GM19468 (cell line): ENCODE measurements around the gene PLEKHG4B.

Experiments
- ATAC-seq: cut with Tn5 transposase; IDR thresholded peaks from one replicate; pipeline ENCODE4 v1.9.1; 2021; ENCODE audit warnings: mild to moderate bottlenecking, moderate library complexity, moderate number of reproducible peaks; ENCODE audit not compliant: unreplicated experiment; ENCODE audit errors: extremely low read depth

PLEKHG4B gene

DNA sequence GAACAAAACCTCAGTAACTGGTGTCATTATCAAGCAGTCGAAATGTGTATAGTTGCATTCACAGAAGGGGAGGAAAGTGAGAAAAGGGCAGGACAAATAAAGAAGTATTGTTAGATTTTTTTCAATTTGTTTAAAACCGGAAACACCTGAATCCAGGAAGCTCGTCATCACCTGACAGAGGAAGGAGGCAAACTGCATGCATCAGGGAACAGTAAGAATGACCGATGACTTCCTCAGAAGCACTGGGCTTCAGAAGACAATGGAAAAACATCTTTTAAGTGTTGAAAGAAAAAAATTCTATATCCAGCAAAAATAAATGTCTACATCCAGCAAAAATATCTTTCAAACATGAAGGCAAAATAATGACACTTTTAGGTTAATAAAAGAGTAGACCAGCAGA, 29.5 kb downstream of the PLEKHG4B start:
- no peak for ATAC-seq

DNA sequence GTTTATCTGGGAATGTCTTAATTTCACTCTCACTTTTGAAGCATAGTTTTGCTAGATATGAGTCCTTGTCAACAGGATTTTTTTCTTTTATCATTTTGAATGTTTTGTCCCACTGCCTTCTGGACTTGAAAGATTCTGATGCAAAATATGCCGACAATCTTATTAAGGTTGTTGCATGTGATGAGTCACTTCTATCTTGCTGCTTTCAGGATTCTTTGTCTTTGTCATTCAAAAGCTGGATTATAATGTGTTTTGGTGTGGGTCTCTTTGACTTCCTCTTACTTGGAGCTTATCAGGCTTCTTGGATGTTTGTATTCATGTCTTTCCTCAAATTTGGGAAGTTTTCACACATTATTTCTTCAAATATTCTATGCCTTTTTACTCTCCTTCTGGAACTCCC, 33.8 kb downstream of the PLEKHG4B start:
- ATAC-seq = no peak

DNA sequence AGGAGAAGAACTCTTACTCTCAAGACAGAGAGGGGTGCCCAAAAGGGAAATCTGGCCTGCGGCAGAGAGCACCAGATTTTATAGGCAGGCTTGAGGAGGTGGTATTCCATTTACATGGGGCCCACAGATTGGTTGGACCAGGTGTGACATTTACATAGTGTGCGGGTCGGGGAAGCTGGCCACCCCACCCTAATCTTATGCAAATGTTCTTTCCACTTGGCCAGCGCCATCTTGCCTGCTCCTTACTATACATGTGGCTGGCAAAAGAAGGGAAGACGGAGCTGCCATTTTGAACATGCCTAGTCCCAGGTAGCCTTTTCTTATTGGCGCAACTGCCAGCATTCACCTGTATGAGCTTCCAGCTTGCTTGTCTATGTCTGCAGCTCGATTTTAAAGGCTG, 34.8 kb downstream of the PLEKHG4B start:
- ATAC-seq = no peak

DNA sequence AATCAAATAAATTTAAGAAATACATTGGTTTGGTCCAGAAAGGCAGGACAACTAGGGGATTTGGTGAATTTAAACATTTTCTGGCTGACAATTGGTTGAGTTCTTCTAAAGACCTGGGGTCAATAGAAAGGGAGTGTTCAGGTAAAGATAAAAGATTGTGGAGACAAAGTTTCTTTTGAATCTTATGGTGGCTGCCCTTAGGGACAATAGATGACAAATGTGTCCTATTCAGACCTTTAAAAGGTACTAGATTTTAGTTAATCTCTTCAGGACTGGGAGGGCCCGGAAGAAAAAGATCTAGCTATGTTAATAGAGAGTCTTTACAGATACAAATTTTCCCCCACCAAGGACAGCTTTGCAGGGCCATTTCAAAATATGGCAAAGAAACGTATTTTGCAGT, 35.9 kb downstream of the PLEKHG4B start:
- ATAC-seq = no peak

DNA sequence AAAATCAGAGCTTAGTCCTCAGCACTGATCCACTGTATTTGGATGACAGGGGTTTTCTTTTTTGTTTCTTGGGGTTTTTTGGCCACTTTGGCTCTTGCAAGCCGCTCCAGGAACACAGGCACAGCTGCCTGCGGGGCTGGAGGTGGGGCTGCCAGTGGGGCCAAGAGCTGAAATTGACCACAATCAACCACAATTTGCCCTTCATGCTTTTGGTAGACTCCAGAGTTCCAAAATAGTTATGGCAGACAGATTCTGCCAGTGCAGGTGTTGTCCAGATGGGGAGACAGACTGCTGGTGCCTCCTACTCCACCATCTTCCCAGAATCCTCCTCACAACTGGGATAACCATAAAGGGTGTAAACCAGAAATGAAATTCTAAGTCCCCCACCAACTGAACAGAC, 36.5 kb downstream of the PLEKHG4B start:
- no peak for ATAC-seq

DNA sequence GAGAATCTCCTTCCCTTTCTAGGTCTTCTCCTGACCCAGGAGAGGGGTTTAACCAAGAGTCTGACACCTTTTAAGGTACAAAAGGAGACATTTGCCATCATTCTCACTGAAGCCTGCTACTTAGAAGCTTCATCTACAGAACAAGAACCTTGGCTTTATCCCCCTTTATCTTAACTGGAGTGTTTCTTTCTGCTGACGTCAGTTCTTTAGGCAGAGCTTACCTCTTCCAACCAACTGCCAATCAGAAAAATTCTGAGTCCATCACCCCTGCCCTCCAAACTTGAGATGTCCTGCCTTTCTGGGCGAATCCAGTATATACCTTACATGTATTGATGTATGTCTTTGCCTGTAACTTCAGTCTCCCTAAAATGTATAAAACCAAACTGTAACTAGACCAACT, 37.2 kb downstream of the PLEKHG4B start:
- no peak for ATAC-seq

DNA sequence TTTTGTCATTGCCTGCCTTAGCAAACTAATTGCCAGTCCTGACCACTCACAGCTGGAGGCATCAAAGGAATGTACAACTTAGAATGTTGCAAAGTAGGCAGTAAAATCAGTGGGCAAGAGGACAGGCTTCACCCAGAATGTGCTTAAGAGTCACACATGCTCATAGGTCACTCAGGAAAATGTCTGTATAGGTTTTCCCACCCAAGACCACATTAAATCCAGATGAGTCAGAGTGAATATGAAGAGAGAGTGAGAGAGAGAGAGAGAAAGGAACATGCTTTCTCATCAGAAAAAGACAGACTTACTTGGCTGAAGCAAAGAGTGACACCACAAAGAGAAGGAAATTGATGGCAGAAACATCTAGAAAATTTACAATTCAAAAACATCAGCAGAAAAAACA, 37.9 kb downstream of the PLEKHG4B start:
- no peak for ATAC-seq

DNA sequence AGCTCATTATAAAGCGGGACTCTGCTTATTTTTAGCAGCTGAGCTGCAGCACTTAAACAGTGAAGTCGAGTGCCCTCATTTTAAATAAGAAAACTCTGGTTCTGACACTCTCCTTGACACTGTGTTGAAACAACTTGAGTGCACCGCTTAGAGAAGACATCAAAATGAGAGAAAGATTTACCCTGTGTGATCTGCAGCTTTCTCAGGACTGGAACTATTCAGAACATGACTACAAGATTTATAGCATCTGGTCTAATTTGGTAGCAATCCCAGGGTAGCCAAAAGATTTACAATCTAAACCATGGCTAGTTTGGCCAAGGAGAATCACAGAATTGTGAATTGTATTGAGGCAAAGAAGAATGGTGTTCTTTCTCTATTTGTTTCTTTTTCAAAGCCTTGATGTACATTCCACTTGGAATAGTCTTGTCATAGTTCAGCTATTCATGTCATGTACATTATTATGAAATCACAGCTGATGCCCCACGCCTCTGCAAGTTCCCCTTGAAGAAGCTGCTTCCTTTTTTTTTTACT, 38.7 kb downstream of the PLEKHG4B start:
- ATAC-seq = no peak

DNA sequence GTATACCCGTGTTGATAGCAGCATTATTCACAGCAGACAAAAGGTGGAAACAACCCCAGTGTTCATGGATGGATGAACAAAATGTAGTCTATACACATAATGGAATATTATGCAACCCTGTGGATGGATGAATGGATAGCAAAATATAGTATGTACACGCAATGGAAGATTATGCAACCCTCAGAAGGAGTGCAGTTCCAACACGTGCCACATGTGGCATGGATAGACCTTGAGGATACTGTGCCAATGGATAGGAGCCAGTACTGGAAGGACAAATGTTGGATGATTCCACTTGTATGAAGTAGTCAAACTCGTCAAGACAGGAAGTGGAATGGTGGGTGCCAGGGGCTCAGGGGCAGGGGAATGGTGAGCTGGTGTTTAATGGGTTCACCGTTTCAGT, 44.9 kb downstream of the PLEKHG4B start:
- no peak for ATAC-seq

DNA sequence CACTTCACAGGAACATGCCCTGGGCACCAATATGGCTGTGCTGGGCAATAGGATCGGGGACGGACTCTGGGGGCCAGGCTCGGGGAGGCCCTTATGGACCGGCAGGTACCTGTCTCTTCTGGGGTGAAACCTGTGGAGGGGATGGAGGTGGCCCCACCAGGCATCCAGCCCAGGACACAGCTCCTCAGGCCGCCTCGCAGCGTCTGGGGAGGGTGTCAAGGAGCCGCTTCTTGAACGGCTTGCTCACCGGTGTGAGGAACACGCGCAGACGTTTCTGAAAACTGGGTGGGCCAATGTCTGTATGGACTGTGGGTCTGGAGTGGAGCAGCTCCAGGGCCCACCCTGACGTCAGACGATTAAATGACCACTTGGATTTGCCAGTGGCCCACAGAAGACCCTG, 45.8 kb downstream of the PLEKHG4B start:
- no peak for ATAC-seq

DNA sequence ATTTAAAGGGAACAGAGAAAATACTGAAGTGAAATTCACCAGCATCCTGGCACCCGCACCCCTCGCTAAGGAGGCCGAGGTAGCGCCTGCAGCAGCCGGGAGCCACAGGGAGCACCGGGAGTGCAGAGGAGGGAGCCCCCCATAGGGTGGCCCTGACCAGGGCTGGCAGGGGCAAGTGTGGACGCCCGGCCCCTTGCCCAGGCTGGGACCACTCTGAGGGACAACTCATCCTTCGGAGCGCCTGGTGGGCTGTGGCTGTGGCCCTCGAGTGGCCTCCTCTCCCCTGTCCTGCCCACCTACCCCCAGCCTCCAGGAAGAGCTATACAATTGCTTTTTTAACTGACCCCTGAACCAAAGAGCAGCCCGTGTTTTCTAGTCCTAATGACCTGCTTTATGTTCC, 47.0 kb downstream of the PLEKHG4B start:
- ATAC-seq = no peak

DNA sequence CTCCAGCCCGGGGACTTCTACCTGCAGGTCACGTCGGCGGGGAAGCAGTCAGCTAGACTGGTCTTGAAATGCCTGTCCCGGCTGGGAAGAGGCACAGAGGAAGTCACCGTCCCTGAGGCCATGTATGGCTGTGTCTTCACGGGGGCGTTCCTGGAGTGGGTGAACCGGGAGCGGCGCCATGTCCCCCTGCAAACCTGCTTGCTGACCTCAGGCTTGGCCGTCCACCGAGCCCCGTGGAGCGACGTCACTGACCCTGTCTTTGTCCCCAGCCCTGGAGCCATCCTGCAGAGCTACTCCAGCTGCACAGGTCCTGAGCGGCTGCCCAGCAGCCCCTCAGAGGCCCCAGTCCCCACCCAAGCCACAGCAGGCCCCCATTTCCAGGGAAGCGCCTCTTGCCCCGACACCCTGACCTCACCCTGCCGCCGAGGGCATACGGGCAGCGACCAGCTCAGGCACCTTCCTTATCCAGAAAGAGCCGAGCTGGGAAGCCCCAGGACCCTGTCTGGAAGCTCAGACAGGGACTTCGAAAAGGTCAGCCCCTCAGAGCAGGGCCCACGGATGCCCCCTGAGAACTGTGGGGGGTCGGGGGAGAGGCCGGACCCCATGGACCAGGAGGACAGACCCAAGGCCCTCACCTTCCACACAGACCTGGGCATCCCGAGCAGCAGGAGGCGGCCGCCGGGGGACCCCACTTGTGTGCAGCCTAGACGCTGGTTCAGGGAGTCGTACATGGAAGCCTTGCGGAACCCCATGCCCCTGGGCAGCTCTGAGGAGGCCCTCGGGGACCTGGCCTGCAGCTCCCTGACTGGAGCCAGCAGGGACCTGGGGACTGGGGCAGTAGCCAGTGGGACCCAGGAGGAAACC, 47.8 kb downstream of the PLEKHG4B start:
- no peak for ATAC-seq

DNA sequence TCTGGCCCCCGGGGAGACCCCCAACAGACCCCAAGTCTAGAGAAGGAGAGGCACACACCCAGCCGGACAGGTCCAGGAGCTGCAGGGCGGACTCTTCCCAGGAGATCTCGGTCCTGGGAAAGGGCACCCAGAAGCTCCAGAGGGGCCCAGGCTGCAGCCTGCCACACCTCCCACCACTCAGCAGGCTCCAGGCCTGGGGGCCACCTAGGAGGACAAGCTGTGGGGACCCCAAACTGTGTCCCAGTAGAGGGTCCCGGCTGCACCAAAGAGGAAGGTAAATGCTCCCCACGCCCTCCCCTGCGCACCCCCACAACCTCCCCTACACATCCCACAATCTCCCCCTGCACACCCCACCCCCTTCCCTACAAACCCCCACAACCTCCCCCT, 48.5 kb downstream of the PLEKHG4B start:
- ATAC-seq = no peak

DNA sequence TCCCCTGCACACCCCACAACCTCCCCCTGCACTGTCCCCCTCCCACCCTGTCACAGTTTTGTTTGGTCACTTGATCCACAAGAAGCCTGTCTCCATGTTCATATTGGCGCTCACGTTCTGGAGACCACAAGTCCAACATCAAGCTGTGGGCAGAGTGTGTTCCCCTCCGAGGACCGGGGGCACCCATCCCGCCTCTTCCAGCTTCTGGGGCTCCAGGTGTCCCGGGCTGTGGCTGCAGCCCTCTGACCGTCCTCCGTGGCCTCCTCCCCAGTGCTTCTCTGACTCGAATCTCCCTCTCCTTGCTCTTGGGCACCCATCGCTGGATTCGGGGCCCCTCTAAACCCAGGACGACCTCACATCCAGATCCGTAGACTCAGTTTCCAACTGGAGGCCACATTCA, 49.2 kb downstream of the PLEKHG4B start:
- no peak for ATAC-seq

DNA sequence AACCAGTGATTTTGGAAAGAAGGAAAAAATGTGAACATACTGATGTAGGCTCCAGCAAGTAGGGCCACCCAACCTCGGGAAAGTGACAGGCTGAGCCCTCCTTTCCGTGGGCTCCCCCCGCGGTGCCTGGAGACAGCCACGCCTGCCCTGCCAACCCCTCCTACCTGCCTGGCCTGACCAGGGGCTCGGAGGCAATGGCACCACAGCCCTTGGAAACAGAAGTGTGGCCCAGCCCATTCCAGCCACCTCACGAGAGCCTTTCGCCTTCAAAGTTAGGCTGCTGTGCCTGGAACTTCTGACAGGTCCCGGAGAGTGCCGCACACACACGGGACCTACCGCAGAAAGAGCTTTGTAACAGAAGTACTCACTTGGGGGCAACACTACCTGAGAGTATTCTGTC, 49.8 kb downstream of the PLEKHG4B start:
- ATAC-seq = no peak

DNA sequence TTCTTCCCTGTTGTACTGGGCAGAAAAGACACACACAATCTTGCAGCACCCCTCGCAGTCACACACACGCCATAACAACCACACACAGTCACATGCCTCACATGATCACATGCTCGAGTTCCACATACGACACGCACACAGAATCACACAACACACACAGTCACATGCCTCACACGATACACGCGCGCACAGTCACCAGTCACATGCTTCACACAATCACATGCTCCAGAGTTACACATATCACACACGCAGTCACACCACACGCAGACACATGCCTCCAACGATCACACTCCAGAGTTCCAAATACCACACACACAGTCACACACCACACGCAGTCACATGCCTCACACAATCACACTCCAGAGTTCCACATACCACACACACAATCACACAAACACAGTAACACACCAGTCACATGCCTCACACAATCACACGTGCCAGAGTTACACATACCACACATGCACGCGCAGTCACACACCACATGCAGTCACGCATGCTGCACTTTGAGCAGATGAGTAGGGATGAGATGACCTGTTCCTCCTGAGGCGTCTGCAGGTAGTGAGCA, 50.4 kb downstream of the PLEKHG4B start:
- ATAC-seq = no peak

DNA sequence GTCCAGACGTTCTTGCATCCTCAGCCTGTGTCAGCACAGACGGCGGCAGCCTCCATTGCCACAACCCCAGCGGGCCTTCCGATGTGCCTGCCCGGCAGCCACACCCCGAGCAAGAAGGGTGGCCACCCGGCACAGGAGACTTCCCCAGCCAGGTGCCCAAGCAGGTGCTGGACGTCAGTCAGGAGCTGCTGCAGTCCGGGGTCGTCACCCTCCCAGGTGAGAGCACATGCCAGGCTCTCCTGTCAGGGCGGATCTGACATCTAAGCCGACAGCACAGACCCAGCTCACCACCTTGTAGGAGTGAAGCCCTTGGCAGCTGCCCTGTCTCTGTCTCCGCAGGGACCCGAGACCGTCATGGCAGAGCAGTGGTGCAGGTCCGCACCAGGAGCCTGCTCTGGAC, 51.1 kb downstream of the PLEKHG4B start:
- no peak for ATAC-seq

DNA sequence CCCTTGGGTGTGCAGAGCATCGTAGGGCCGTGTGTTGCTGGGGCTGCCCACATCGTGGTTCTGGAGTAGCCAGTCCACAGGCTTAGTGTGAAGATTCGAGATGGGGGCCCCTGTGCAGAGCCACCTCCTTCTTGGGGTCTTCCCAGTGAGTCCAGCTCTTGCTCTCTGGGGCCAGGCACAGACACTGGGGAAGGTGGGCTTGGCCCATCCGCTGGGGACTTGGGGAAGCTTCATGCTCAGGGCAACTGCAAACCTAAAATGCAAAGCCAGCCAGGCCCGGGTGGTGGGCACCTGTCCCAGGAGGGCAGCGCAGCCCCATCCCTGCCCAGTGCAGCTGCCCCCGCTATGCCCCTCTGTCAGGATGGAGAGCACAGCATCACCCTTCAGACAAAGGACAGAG, 53.0 kb downstream of the PLEKHG4B start:
- no peak for ATAC-seq

DNA sequence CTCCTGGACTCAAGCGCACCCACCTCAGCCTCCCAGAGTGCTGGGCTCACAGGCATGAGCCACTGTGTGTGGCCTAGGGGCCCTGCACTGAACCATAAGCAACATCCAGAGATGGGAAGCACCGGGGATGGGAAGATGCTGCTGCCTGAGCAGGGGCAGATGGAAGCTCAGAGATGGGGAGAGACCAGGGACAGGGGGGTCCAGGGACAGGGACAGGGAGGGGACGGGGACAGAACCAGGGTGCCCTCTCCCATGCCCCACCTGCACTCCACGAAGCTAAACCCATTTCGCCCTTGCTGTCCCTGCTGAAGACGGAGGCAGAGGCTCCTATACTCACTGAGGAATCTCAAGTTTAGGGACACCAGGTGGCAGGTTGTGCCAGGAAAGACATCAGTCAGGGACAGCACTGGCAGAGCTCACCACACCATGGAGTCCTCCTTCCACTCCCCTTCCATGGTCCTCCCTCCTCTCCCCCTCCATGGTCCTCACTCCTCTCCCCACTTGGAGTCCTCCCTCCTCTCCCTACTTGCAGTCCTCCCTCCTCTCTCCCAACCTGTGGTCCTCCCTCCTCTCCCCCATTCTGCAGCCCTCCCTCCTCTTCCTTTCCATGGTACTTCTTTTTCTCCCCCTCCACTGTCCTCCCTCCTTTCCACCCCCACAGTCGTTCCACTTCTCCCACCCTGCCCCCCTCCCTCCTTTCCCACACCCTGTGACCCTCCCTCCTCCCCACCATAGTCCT, 53.8 kb downstream of the PLEKHG4B start:
- ATAC-seq = no peak

DNA sequence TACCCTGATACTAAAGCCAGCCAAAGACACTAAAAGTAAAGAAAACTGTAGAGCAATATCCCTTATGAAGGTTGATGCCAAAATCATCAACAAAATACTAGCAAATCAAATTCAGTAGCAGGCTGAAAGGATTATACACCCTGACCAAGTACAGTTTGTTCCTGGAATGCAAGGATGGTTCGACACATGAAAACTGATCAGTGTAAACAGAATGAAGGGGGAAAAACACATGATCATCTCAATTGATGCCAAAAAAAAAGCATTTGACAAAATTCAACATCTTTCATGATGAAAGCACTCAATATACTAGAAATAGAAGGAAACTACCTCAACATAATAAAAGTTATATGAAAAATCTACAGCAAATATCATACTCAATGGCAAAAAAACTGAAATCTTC, 55.8 kb downstream of the PLEKHG4B start:
- ATAC-seq = no peak
